KG1 (cell line): ENCODE data around the gene COMMD8.
A peak's percentile ranks its signal among the peaks of the same experiment; 100 is the strongest.
"Not testable (repeated sequence)": the region's sequence is repeated elsewhere in the genome, so short reads cannot be mapped to it uniquely, and the experiment has no call there.

Source experiments
- DNase-seq: peaks from one replicate; lab custom pipeline; 2025; lab: John Stamatoyannopoulos, UW

Gene COMMD8

DNA sequence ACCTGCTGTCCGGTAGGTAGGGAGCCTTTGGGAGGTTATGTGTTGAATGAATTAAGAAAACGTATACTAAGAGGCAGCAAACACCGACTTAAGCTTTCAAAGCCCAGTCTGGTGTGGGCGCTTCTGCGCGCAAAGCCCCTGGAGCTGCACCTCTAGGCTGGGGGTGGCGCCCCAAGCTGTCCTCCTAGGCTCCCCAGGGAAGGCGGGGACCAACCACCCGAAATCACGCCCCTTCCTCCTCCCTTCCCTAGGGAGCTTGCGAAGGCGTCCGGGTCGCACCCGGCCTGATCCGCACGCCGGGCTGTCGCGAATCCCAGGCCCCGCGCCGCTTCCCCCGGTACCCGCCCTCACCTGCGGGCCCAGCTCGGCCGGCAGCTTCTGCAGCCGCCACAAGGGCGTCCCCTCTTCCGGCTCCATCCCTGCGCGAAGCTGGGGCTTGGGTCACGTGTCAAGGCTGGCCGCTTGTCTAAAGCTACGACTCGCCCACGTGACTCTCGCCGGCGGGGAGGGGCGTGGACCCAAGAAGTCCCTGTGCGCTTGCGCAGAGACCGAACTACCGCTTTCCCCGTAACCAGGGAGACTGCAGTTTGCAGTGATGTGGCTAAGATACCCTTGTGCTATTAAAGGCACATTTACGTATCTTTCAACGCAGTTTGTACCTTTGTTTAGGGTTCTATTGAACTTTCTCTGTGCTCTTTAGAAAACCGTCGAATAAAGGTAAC lies at the start of gene COMMD8:
COMMD8 (minus strand) TSS at position 468 of the 722 bp plus-strand sequence; CDS start at position 417, 51 bp downstream.
- DNase-seq = peak; percentile 94

DNA sequence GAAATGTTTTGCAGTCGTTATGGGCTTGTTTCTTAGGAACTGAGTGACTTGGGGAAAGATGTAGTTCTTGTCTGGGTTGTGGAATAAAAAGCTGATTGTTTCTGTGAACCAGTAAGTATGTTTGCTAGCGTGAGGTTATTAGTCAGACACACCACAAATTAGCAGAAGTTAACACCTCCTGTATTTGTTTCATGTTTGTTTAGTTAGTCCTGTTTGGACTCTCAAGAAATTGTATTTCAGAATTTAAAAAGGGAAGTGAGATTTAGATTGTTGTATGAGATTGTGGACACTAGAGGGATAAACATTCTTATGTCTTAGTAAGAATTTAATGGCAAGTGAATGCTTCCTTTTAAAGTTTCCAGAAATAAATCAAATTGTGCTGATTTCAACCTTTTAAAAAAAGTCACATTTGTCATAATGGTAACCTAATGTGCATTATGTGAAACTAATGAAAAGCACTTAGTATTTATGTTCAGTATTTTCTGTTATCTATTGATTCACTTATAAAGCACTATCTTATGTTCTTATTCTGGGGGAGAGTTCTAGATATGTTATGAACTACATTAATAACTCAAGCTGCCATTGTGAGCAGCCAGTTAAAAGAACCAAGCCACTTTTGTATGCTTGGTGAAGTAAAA lies 47.1 kb upstream of the COMMD8 start:
- peak; percentile 11 for DNase-seq

DNA sequence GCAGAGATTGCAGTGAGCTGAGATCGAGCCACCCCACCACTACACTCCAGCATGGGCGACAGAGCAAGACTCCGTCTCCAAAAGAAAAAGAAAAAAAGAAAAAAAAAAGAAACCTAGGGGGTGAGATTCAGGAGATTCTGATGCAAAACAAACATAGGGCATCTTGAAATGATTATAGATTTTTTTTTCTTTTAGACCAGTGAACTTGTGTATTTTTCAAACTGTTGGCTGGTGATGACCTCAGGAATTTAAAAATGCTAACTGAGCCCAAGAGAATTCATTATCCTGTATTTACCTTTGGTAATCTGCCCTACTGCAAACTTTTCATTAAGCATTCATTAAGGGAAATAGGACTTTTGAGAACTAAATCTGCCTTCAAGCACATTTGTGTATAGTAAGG lies 42.2 kb upstream of the COMMD8 start:
- DNase-seq = no peak

DNA sequence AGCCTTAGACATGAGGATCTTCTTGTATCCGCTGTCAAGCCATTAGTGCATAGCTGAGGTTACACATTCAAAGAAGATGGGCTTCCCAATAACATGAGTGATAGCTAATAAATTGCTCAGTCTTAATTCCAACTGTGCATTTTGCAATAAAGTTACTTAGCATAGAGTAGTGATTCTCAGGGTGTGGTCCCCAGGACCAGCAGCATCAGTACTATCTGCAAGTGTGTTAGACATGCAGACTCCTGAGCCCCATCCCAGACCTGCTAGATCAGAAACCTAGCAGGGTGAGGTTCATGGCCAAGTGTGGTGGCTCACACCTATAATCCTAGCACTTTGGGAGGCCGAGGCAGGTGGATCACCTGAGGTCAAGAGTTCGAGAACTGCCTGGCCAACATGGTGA lies 41.6 kb upstream of the COMMD8 start:
- DNase-seq = no peak

DNA sequence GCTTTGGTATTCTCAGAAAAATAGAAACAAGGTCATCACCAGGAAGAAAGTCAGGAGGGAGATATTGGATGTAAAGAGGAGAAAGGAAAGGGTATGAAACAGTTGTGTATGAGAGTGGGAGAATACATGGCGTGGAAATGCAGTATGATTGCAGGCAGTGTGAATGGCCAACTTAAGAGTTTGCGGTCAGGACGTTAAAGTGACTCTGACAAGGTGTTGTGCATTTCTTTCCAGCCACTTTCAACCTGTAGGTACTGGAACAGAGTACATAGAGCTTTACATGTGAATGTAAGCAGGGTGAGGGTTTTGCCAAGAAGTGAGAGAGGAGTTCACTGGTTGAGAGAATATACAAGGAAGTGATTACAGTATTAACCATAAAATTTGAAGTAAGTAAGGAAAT lies 37.3 kb upstream of the COMMD8 start:
- no peak for DNase-seq

DNA sequence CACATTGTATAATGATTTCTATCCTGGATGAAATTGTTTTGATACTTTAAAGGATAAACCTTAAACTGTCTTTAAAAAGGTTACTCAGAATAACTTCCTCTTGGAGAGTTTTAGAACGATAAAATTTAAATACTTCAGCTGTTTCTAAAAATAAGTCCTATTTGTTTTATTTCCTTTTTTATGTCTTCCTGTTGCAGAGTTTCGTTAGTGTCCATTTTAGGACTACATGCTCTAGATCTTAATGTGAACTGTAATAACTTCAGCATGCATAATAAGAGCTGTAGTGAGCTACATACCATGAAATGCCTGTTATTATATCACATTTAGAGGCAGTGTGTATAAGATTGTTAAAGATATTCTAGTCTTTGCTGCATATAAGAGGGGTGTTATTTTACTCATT lies 36.2 kb upstream of the COMMD8 start:
- peak; percentile 9 for DNase-seq

DNA sequence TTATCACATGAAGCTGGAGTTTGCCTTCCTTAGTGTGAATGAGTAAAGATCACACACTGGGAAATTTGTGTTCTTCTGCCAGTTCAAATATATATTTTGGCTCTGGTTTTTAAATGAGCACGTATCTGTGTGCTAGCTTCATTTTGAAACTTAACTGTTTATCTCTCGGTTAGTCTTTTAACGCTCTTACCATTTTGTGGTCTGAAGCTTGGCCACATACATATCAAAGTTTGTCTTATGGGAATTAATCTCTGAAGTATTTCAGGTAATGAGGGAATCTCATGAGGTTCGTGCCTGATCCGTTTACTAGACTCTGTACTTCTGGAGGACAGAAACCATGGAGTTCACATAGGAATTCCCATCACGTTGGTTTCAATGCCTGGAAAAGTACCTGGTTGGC lies 35.4 kb upstream of the COMMD8 start:
- DNase-seq = no peak

DNA sequence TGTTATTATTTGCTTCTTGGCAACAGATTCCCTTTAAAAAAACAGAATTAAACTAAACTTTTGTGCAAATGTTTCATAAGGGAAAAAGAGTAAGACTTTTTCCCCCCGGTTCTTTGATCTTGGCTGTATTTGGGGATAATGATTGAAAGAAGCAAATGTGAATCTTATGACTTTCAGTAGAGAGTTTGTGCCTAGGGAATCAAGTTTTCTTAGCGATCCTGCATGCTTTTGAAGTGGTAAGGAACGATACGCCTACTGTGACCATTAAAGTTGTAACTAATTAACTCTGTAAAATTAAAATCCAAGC lies 30.6 kb upstream of the COMMD8 start:
- no peak for DNase-seq

DNA sequence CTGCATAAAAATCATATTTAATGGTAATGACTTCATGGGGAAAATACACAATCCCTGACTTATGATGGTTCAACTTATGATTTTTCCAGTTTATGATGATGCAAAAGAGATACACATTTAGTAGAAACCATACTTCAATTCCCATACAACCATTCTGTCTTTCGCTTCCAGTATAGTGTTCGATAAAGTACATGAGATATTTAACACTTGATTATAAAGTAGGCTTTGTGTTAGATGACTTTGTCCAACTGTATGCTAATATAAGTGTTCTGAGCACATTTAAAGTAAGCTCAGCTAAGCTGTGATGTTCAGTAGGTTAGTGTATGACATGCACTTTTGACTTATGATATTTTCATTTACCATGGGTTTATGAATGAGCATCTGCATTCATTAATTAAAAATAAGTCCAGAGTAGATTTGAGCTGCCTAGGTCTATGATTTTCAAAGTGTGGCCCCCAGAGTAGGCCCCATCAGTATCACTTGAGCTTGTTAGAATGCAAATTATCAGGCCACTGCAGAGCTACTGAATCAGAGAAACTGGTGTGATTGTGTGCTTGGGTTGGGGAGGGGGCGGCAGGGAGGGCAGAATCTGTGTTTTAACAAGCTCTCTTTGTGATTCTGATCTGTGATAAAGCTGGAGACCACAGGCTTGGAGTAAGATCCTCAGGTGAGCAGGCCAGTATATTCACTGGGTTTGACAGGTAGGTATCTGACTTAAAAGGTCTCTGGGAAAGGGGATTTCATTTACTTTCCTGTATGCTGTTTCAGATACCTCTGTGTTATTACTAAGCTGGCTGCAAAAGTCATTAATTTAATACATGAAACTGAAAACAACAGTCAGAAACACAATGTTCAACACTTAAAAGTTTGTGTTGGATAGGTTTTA lies 30.0 kb upstream of the COMMD8 start:
- DNase-seq = no peak

DNA sequence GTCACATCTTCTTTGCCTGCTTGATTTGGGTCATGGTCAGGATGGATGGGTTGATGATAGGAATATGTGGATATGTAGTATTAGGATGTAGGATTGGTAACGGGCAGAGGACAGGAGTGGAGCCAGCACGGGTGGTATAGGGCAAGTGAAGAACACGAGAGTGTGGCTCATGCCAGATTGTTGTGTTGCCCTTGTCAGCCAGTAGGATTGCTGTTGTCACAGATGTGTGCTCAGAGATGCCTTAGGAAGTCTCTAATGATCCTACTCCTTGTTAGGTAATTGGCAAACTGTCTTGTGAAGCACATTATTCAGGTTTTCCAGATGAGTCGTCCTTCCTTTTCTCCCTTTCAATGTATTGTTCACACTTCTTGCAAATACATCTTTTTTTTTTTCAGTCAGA lies 27.0 kb upstream of the COMMD8 start:
- DNase-seq = no peak

DNA sequence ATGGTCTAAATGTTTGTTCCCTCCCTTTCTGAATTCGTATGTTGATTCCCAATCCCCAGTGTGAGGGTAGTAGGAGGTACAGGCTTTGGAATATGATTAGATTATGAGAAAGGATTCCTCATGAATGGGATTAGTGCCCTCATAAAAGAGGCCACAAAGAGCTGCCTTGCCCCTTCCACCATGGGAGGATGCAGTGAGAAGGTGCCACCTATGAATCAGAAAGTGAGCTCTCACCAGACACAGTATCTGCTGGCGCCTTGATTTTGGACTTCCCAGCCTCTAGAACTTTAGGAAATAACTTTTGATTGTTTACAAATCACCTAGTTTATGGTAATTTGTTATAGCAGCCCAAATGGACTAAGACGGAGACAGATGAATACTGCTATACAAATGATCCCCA lies 25.2 kb upstream of the COMMD8 start:
- DNase-seq = no peak

DNA sequence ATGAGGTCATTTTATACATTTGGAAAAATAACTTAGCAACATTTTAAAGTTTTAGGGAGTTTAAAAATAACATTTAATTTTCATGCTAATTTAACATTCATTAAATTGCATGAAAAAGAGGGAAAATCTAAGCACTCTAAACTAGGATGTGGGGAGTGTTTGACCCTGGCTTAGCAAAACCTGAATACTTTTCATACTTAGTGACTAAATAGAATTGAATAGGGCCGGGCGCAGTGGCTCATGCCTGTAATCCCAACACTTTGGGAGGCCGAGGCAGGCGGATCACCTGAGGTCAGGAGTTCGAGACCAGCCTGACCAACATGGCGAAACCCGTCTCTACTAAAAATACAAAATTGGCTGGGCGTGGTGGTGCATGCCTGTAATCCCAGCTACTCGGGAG lies 23.2 kb upstream of the COMMD8 start:
- not testable (repeated sequence) for DNase-seq

DNA sequence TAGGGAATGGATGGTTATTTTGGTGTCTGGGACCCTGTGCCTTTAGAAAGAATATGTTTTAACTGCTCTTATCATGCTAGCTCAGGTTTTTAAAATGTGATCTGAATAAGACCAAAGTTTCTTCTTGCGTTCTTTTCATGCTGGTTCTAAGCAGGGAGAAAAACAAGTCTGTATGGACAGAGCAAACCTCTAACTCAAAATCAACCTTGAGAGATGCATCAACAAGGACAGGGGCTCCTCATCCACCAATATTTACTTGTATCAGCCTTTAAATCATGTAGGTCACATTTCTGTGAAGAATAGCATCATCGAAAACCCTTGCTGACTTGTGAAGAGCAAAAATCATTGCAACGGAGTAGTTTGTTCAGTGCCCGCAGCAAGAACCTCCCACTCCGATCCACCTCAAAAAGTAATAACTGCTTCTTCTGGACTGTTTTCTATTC lies 22.8 kb upstream of the COMMD8 start:
- no peak for DNase-seq

DNA sequence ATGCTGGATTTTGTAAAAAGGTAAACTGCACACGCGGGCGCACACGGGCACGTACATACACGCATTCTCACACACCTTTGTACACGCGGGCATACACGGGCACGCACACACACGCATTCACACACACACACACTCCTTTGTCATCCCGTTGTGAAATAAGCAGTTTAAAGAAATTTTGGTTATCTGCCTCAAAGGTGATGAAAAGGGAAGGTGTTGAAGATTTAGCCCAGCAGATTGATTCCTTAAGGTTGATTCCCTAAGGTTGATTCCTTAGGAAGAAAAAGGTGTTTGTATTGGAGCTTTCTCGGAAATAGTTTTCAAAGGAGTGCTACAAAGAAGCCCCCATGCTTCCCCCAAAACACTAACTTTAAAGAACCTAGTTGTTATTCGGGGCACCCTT lies 22.3 kb upstream of the COMMD8 start:
- no peak for DNase-seq

DNA sequence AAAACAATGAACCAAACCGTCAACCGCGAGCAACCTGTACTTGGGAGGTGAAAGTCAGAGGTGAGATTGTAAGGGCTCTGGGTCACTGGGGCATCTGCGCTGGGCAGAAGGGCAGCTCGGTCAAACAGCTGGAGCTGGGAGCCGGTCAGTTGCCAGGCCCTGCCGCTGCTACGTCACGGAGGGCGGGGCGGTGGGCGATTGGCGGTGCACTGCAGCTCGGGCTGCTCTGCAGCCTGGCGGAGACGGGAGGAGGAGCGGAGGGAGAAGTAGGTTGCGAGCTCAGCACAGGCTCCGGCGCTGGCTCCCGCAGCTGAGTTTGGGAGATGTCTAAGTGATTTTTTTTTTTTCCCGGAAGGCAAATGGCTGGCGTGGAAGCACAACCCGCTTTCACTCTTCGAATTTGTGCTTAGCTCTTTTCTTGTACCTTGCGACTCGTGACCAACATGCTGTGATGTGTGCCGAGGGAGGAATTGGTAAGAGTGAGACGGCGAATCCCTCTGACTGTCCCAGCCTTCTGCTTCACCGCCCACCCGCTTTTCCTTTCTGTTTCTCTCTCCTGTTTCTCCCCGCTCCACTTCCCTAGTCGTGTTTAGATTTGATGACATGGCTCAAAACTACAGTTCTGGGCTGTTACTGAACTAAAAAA lies 21.7 kb upstream of the COMMD8 start, which contains the start of gene ATP10D:
ATP10D (plus strand) TSS at position 229 of the 646 bp plus-strand sequence. CDS start 27,266 bp downstream, outside the sequence.
- peak; percentile 57 for DNase-seq

DNA sequence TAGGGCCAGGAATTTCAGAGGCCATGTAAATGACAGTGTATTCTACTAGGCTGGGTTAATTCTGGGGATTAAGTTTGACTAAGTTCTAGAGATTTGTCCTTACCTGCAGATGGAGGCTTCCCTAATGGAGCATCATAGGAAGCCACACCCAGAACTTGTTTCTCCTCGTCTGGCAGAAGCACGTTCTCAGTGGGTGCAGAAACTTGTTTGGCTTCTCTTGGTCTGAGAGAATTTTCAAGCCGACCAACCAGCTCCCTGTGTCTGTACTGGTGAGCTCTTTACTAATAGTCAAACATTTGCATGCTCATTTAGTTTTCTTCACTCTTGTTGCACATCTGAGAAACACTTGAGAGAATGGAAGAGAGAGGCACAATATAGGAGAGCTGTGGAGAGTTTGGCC lies 20.7 kb upstream of the COMMD8 start:
- DNase-seq = no peak

DNA sequence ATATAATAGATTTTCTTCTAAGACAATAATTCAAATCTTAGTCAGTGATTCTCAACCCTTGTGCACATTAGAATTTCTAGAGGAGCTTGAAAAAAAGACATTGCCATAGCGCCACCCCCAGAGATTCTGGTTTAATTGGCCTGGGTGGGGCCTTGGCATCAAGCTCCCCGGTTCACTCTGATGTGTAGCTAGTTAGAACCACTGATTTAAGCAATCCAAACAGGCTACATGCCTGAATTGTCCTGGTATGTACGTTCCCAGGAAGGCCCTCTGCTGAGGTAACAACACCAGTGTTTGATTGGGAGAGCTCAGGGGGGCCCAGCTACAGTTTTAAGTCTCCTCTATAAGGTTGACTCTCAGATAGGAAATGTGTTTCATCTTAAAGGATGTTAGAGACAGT lies 20.2 kb upstream of the COMMD8 start:
- no peak for DNase-seq

DNA sequence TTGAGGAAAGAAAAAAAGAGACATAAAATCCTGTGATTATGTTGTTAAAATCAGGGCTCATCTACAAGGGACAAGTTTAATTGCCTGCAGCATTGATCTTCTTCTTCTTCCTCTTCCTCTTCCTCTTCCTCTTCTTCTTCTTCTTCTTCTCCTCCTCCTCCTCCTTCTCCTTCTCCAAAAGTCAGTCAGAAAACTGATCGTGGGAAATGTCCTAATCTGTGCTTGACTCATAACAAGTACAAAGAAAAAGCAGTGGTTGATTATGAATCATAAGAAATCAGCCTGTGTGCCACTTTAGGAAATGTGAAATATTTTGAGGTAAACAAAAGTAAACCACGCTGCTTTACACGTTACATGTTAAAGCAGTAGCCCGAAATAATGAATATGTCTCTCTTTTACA lies 18.8 kb upstream of the COMMD8 start:
- no peak for DNase-seq

DNA sequence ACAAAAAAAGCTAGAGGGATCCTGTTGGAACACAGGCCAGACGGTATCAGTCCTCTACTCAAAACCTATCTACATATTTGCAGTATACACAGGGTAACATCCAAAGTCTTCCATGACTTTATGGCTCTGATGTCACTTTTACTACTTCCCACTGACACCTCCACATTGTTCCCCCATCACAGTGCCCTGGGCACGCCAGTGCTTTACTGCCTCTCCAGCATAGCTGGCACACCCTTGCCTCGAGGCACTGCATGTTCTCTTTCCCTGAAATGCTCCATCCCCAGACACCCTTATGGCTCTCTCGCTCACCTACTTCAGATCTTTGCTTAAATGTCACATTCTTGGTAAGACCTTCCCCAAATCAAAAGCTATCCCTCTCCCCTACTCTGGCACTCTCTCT lies 15.3 kb upstream of the COMMD8 start:
- DNase-seq = no peak

DNA sequence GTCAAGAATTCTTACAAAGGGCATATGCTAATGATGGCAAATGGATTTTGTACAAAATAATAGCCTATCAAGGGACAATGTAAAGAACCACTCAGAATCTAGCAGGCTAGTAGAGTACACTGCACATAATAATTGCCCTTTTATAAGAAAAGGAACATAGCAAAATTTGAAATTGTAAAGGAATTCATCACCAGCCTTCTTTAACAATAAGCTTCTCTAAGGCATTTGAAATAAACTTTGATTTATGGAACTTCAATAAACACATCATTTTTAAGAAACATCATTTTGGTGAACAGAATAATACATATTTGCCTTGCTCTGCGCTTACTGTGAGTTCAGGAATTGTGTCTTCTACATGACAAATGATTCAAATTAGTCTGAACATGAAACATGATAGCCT lies 11.9 kb upstream of the COMMD8 start:
- DNase-seq = no peak

DNA sequence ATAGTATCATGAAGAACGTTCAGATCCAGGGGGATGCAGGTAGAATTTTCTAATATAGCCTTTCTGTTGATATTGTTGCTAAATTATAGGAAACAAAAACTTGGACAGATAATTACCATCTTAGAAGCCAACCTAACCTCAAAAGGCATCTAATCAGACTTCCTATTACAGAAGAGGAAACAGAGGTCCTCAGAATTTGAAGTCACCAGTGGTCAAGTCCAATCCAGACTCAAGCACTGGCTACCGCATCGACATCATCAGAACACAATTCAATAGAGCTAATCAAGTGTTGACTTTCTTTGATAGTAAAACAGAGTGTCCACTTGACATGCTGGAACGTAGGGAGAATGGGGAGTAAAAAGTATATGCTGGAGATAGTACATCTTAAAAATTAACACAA lies 11.3 kb upstream of the COMMD8 start:
- DNase-seq = no peak

DNA sequence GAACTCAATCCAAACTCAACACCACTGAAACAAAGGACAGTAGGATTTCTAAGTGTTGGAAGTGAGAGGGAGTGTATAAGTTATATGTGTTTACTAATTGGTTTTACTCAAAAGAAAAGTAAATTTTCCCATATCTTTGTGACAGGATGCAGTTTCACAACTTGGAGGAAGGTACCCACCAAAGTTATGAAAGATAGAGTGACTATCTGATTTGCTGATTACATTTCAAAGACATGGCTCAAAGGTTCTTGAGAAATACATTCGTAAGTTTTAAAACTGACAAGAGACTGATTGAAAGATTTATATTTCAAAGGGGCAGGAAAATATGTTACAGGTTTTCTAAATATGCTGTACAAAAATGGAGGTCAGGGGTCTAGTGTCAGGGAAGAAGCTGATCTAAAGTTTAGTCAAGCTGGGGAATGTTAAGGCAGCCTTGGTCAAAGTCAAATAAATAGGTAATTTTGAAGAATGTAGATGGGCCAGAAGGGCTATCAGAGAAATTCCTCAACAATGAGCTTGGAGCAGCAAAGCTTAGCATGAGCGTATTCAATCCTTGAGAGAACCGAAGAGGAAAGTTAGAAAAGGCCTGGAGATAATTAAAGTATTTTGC lies 9.7 kb upstream of the COMMD8 start:
- no peak for DNase-seq
